AG04449 (cell line): Measurements from ENCODE around the gene NSUN7.

ENCODE experiments used
- CTCF ChIA-PET: fragments of 350-600 bp; formaldehyde crosslinking; extraction: SDS; loops from one replicate; lab custom pipeline; 2021; ENCODE audit warnings: antibody characterized with exemption; lab: Yijun Ruan, JAX
- POLR2A ChIA-PET: fragments of 400-600, 350-600 bp; formaldehyde crosslinking; extraction: SDS; loops from one replicate; lab custom pipeline; 2020; ENCODE audit warnings: antibody characterized with exemption, inconsistent platforms; lab: Yijun Ruan, JAX
- DNase-seq: peaks from one replicate; pipeline ENCODE4 v3.0.0-alpha.2; 2010; ENCODE audit warnings: low read depth, low spot score
- H3K4me3 ChIP-seq: 2 replicates; pipeline ENCODE4 v1.5.1; 2011; ENCODE audit warnings: low read depth, mild to moderate bottlenecking, control low read depth, low read length
- CTCF ChIP-seq: IDR thresholded peaks from one replicate; pipeline ENCODE4 v1.5.1; 2011; ENCODE audit warnings: mild to moderate bottlenecking, moderate library complexity, low read length, control low read depth, inconsistent platforms; ENCODE audit not compliant: insufficient read depth; ENCODE audit errors: missing control alignments

The NSUN7 gene

GRCh38 chr4:40826821-40827220 is 77.1 kb downstream of the NSUN7 start:
- DNase-seq = no peak
- POLR2A ChIA-PET = no interaction called here
- no peak overlapping the region for H3K4me3 ChIP-seq
- no peak for TF ChIP-seq CTCF
- CTCF ChIA-PET = interaction anchor here (7.3 kb wide), 1 partner anchor 13 kb away, joined by 55 read pairs; no protein-coding TSS in a partner anchor

DNA sequence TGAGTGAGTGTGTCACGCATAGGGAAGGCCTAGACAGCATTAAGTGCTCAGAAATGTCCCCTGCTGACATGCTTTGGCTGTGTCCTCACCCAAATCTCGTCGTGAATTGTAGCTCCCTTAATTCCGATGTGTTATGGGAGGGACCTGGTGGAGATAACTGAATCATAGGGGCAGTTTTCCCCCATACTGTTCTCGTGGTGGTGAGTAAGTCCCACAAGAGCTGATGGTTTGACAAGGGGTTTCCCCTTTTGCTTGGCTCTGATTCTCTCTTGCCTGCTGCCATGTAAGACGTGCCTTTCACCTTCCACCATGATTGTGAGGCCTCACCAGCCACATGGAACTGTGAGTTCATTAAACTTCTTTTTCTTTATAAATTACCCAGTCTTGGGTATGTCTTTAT is 78.0 kb downstream of the NSUN7 start:
- no peak overlapping the region for H3K4me3 ChIP-seq
- ChIA-PET POLR2A (no interaction called here), CTCF (interaction anchor here (7.3 kb wide), 1 partner anchor 13 kb away, joined by 55 read pairs; no protein-coding TSS in a partner anchor)
- TF ChIP-seq CTCF = no peak
- DNase-seq = no peak

DNA sequence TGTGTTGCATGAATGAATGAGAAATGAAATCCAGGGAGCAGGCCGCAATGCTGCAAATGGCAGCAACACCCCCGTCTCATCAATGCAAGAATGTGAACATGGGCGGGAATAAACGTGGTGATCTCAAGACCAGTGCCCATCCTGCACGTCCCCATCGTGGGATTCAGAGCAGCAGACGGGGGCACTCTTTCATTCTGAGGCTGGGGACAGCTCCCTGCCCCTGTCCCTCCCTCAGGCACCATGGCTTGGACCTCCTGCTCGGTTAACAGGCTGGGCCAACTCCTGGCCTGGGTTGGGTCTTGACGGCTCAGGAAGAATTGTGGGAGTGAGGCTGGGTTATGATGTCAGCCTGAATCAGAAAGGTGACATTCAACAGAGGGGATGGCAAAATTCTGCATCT is 78.9 kb downstream of the NSUN7 start:
- no peak for DNase-seq
- CTCF ChIA-PET = interaction anchor here (7.3 kb wide), 1 partner anchor 12 kb away, joined by 55 read pairs; no protein-coding TSS in a partner anchor
- H3K4me3 ChIP-seq = no peak overlapping the region
- no peak for TF ChIP-seq CTCF
- POLR2A ChIA-PET = no interaction called here

DNA sequence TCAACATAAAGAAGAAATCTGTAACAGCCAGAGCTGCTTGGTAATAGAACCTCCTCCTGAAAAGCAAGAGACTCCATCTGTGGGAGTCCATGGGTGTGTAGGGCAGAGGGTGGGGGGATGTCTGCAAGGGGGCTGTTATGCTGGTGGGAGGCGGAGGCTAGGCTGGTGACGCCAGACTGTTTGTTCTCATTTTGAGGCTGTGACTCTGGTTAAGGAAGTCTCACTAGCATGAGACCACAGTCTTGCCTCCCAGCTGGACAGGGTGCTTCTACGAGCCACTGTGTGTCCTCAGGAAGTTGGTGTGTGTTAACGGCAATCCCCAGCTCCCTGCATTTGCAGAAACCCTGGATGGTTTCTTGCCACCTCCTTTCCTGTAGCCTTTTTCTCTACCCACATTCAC is 79.8 kb downstream of the NSUN7 start:
- H3K4me3 ChIP-seq = no peak overlapping the region
- ChIA-PET CTCF (interaction anchor here (7.3 kb wide), 1 partner anchor 11 kb away, joined by 55 read pairs; no protein-coding TSS in a partner anchor), POLR2A (no interaction called here)
- DNase-seq = no peak
- no peak for TF ChIP-seq CTCF

DNA sequence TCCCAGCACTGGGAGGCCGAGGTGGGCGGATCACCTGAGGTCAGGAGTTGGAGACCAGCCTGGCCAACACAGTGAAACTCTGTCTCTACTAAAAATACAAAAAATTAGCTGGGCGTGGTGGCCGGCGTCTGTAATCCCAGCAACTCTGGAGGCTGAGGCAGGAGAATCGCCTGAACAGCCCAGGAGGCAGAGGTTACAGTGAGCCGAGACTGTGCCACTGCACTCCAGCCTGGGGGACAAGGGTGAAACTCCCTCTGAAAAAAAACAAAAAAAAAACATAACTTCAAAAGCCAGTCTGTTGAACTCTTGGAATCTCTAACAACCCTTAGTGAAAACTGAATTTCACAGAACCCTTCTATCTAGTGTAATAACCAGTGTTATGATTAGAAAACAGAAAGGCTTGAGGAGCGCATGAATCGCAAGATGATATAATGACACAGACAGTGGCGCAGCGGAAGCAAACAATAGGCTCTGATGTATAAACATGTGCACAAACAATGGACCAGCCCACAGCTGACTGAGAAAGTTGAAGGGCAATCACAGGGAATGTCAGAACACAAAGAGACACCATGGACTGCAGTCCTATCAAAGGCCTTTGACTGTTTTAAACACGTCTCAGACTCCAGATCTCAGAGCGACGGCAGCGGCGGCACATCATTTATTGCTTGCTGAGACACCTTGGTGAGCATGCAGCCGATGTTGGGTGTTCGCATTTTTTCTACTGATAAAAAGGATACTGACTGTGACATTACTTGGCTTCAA is 81.6 kb downstream of the NSUN7 start:
- TF ChIP-seq CTCF = no peak
- CTCF ChIA-PET = interaction anchor here (1.0 to 7.3 kb wide), 2 partner anchors 9 to 12 kb away, joined by 3 to 55 read pairs; no protein-coding TSS in a partner anchor
- no peak overlapping the region for H3K4me3 ChIP-seq
- POLR2A ChIA-PET = no interaction called here
- DNase-seq = no peak

- H3K4me3 ChIP-seq = no peak overlapping the region
- ChIA-PET POLR2A (no interaction called here), CTCF (interaction anchor here (1.0 to 7.3 kb wide), 2 partner anchors 8 to 11 kb away, joined by 3 to 55 read pairs; no protein-coding TSS in a partner anchor)
- TF ChIP-seq CTCF = no peak
- no peak for DNase-seq
Measured at GRCh38 chr4:40832175-40832574, 82.4 kb downstream of the NSUN7 start.
